ENCODE data around the gene SEC23B.

Gene SEC23B

GRCh38 chr20:18553746-18554145 is 46.0 kb downstream of the SEC23B start:
- no peak overlapping the region for H3K4me3 ChIP-seq (ENCODE audit: low read depth, low read length)
- no peak for TF ChIP-seq CTCF (IDR thresholded peaks at IDR 0.05; ENCODE audit: insufficient read depth, low read depth, low read length, missing control alignments)
- DNase-seq (ENCODE audit: low read depth): no peak

- TF ChIP-seq CTCF (IDR thresholded peaks at IDR 0.05; ENCODE audit: insufficient read depth, low read depth, low read length, missing control alignments): no peak
- peak within 1 kb of the TSS; percentile 89 for H3K4me3 ChIP-seq (ENCODE audit: low read depth, low read length)
- DNase-seq (ENCODE audit: low read depth): peak; percentile 97
Measured at GRCh38 chr20:18566892-18567738, 59.4 kb downstream of the SEC23B start, which contains the start of gene SMIM26. Gene SMIM26, plus strand, starts transcription at chr20:18567432. Its CDS starts 47 bp downstream, at chr20:18567479.

- H3K4me3 ChIP-seq (ENCODE audit: low read depth, low read length): peak overlapping the region; percentile 89
- no peak for DNase-seq (ENCODE audit: low read depth)
- TF ChIP-seq CTCF (IDR thresholded peaks at IDR 0.05; ENCODE audit: insufficient read depth, low read depth, low read length, missing control alignments): no peak
Measured at GRCh38 chr20:18567739-18568091, 60.0 kb downstream of the SEC23B start.

GRCh38 chr20:18571009-18571408 is 63.3 kb downstream of the SEC23B start:
- DNase-seq (ENCODE audit: low read depth): no peak
- TF ChIP-seq CTCF (IDR thresholded peaks at IDR 0.05; ENCODE audit: insufficient read depth, low read depth, low read length, missing control alignments): no peak
- H3K4me3 ChIP-seq (ENCODE audit: low read depth, low read length): no peak overlapping the region

- DNase-seq (ENCODE audit: low read depth): no peak
Measured at GRCh38 chr20:18571578-18571977, 63.8 kb downstream of the SEC23B start.

GRCh38 chr20:18577942-18578341 is 70.2 kb downstream of the SEC23B start:
- TF ChIP-seq CTCF (IDR thresholded peaks at IDR 0.05; ENCODE audit: insufficient read depth, low read depth, low read length, missing control alignments): no peak
- no peak overlapping the region for H3K4me3 ChIP-seq (ENCODE audit: low read depth, low read length)
- DNase-seq (ENCODE audit: low read depth): no peak

More at GRCh38 chr20:18571578-18571977, 63.8 kb downstream of the SEC23B start:
- no peak overlapping the region for H3K4me3 ChIP-seq (ENCODE audit: low read depth, low read length)
- TF ChIP-seq CTCF (IDR thresholded peaks at IDR 0.05; ENCODE audit: insufficient read depth, low read depth, low read length, missing control alignments): no peak

GRCh38 chr20:18578581-18578980 is 70.8 kb downstream of the SEC23B start:
- TF ChIP-seq CTCF (IDR thresholded peaks at IDR 0.05; ENCODE audit: insufficient read depth, low read depth, low read length, missing control alignments): no peak
- no peak overlapping the region for H3K4me3 ChIP-seq (ENCODE audit: low read depth, low read length)
- DNase-seq (ENCODE audit: low read depth): no peak
